ENCODE results near the gene C19orf38. TPM values are rescaled to one million over a fixed set of nuclear protein-coding genes. Genes with fewer than 3 reads are reported as not detected.

C19orf38 gene
- total and polyA plus RNA-seq, 3 donors from 2014 or later, result 17.4 to 21.0 (median 19.3) TPM

GRCh38 chr19:10839114-10840050, 8.8 kb upstream of the C19orf38 start:
- no peak for DNase-seq
- peaks cover 7% of the 10 kb centered on the region for H3K4me1 ChIP-seq
- H3K9me3 ChIP-seq, result no peaks in the 10 kb centered on the region
- H3K4me3 ChIP-seq, result no peak overlapping the region
- H3K27ac ChIP-seq, result no peak overlapping the region
- H3K36me3 ChIP-seq (ENCODE audit: low read depth, missing control alignments), result no peaks in the 10 kb centered on the region
- H3K27me3 ChIP-seq, result no peaks in the 10 kb centered on the region
- intact Hi-C loops (cut with DNase I; ENCODE audit: low total_unique reads), result no loop called here
- TF ChIP-seq CTCF (IDR thresholded peaks at IDR 0.05) (no peak), POLR2A (IDR thresholded peaks at IDR 0.05) (no peak)
- WGBS, 2 donors, result 71 to 77% methylated on average over 10 of the region's 10 CpGs

GRCh38 chr19:10842788-10843187, 5.4 kb upstream of the C19orf38 start:
- H3K4me1 ChIP-seq, result no peaks in the 10 kb centered on the region
- 87 to 90% methylated on average over 7 of the region's 7 CpGs for WGBS, 2 donors
- H3K27ac ChIP-seq, result no peak overlapping the region
- no peaks in the 10 kb centered on the region for H3K27me3 ChIP-seq
- H3K36me3 ChIP-seq (ENCODE audit: low read depth, missing control alignments), result no peaks in the 10 kb centered on the region
- DNase-seq, result no peak
- no peak overlapping the region for H3K4me3 ChIP-seq
- intact Hi-C loops (cut with DNase I; ENCODE audit: low total_unique reads), result no loop called here
- no peak for TF ChIP-seq POLR2A (IDR thresholded peaks at IDR 0.05)
- no peak for TF ChIP-seq CTCF (IDR thresholded peaks at IDR 0.05)
- no peaks in the 10 kb centered on the region for H3K9me3 ChIP-seq

- no peak for TF ChIP-seq POLR2A (IDR thresholded peaks at IDR 0.05)
- Histone ChIP-seq H3K9me3 (no peaks in the 10 kb centered on the region), H3K27me3 (no peaks in the 10 kb centered on the region), H3K4me1 (no peaks in the 10 kb centered on the region), H3K4me3 (no peak overlapping the region), H3K27ac (no peak overlapping the region), H3K36me3 (ENCODE audit: low read depth, missing control alignments) (no peaks in the 10 kb centered on the region)
- DNase-seq, result no peak
- WGBS, 2 donors, result 86 to 89% methylated on average over 2 of the region's 2 CpGs
- intact Hi-C loops (cut with DNase I; ENCODE audit: low total_unique reads), result no loop called here
Measured at GRCh38 chr19:10846500-10847202, 1.6 kb upstream of the C19orf38 start.

- no peaks in the 10 kb centered on the region for H3K9me3 ChIP-seq
- intact Hi-C loops (cut with DNase I; ENCODE audit: low total_unique reads), result no loop called here
- H3K27me3 ChIP-seq, result no peaks in the 10 kb centered on the region
- no peak overlapping the region for H3K27ac ChIP-seq
- WGBS, 2 donors, result 87 to 94% methylated on average over 5 of the region's 5 CpGs
- no peak for DNase-seq
- H3K4me3 ChIP-seq, result no peak overlapping the region
- H3K4me1 ChIP-seq, result no peaks in the 10 kb centered on the region
- H3K36me3 ChIP-seq (ENCODE audit: low read depth, missing control alignments), result no peaks in the 10 kb centered on the region
- no peak for TF ChIP-seq CTCF (IDR thresholded peaks at IDR 0.05)
- TF ChIP-seq POLR2A (IDR thresholded peaks at IDR 0.05), result no peak
Measured at GRCh38 chr19:10850631-10851030, 2.4 kb downstream of the C19orf38 start.

GRCh38 chr19:10852098-10852800, 4.0 kb downstream of the C19orf38 start:
- H3K9me3 ChIP-seq, result no peaks in the 10 kb centered on the region
- no peak overlapping the region for H3K4me3 ChIP-seq
- no peaks in the 10 kb centered on the region for H3K27me3 ChIP-seq
- WGBS, 2 donors, result 89 to 92% methylated on average over 7 of the region's 7 CpGs
- H3K4me1 ChIP-seq, result no peaks in the 10 kb centered on the region
- TF ChIP-seq POLR2A (IDR thresholded peaks at IDR 0.05), result no peak
- TF ChIP-seq CTCF (IDR thresholded peaks at IDR 0.05), result no peak
- DNase-seq, result no peak
- no peak overlapping the region for H3K27ac ChIP-seq
- no peaks in the 10 kb centered on the region for H3K36me3 ChIP-seq (ENCODE audit: low read depth, missing control alignments)
- intact Hi-C loops (cut with DNase I; ENCODE audit: low total_unique reads), result no loop called here

Measured in testis (tissue), 3 donors.